PC-3 (cell line): Measurements from ENCODE around the gene AMZ1.

Experiments used
- EZH2 ChIP-seq: fragments of 300-600 bp; sonication (generic); IDR thresholded peaks from one replicate; pipeline ENCODE4 v1.6.1; 2017; ENCODE audit warnings: antibody characterized with exemption, mild to moderate bottlenecking, low read length; ENCODE audit not compliant: unreplicated experiment
- TF ChIP-seq, protein P1 (sequence below): fragments of 300-600 bp; sonication (generic); conservative IDR thresholded peaks from 2 replicates; pipeline ENCODE4 v1.5.1; 2017; ENCODE audit warnings: antibody characterized with exemption, low read depth, mild to moderate bottlenecking, low read length

DNA sequence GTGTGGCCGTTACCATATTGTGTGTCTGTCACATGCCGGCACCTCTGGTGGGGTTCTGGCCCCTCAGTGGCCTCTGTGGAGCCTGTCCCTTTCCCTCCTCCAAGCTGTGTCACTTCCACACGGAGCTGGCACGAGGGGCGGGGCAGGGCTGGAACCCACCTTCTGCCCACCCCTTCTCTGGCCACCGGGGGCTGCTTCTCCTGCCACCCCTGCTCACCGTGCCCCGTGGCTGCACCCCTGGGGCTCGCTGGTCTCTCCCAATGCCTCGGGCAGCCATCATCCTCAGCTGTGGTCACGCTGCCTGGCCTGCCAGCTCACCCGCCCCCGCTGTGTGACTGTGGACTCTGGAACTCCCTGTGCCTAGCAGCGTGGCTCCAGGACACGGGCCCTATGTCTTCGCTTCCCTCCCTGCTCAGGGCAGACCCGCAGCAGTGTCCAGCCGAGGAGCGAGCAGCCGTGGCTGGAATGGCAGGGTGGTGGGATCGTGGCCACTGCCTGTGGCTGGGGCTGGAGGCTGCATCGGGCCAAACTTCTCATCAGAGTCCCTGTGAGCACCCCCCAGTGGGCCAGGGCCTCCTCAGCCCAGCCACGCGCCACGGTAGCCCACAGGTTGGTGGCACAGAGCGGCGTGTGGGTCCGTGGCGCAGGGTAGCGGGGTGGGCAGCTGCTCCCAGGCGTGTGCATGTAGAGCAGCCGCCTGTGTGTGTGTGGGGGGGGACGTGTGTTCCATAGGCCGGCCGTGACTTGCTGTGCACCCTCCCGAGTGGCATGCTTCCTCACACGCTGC is 48.1 kb upstream of the AMZ1 start:
- TF ChIP-seq, protein P1, sequence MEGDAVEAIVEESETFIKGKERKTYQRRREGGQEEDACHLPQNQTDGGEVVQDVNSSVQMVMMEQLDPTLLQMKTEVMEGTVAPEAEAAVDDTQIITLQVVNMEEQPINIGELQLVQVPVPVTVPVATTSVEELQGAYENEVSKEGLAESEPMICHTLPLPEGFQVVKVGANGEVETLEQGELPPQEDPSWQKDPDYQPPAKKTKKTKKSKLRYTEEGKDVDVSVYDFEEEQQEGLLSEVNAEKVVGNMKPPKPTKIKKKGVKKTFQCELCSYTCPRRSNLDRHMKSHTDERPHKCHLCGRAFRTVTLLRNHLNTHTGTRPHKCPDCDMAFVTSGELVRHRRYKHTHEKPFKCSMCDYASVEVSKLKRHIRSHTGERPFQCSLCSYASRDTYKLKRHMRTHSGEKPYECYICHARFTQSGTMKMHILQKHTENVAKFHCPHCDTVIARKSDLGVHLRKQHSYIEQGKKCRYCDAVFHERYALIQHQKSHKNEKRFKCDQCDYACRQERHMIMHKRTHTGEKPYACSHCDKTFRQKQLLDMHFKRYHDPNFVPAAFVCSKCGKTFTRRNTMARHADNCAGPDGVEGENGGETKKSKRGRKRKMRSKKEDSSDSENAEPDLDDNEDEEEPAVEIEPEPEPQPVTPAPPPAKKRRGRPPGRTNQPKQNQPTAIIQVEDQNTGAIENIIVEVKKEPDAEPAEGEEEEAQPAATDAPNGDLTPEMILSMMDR: no peak
- TF ChIP-seq EZH2: no peak
